Adrenal gland (tissue), 5 donors: Measurements from ENCODE around the gene VEGFB.

Experiments
- CTCF ChIP-seq, 6 experiments: fragments of 450-650 bp in 4 of 6; fragments of 200-600 bp in 2 of 6; sonication (generic) in 1 of 6; IDR thresholded peaks; 1 replicate in 5 of 6; 2 replicates in 1 of 6; pipeline versions ENCODE4 v1.5.1 to v1.8.0; 2016 to 2021; ENCODE audit warnings: antibody characterized with exemption in 6 of 6, mild to moderate bottlenecking in 2 of 6, moderate library complexity in 1 of 6
- POLR2A ChIP-seq, 2 donors: fragments of 450-650 bp; IDR thresholded peaks; one replicate each; pipeline ENCODE4 v1.6.1; 2017; ENCODE audit warnings: antibody characterized with exemption in 2 of 2, mild to moderate bottlenecking in 2 of 2, moderate library complexity in 1 of 2
- donor health status: DM: no; HTN: no; CAD: no.

GRCh38 chr11:64201543-64201942 is 32.8 kb upstream of the VEGFB start:
- TF ChIP-seq CTCF (IDR thresholded peaks at IDR 0.05) (no peak), POLR2A (IDR thresholded peaks at IDR 0.05) (no peak)
